HepG2 (cell line): Measurements from ENCODE around the gene LYZL6. TPM values are rescaled to one million over a fixed set of nuclear protein-coding genes. Genes with fewer than 3 reads are reported as not detected.

Source experiments
- ATAC-seq: fragments of 200-7000 bp; cut with Tn5 transposase; 3 replicates; pipeline ENCODE4 v1.9.1; 2020; ENCODE audit warnings: mild to moderate bottlenecking, moderate library complexity
- BruUV-seq: library from RNA; stranded (reverse); fragments of 400-500 nt; replicated peaks from 2 replicates; lab custom pipeline; 2021; lab: Mats Ljungman, UMichigan
- CTCF ChIA-PET: fragments of 300-600 bp; formaldehyde crosslinking; extraction: SDS; loops from one replicate; lab custom pipeline; 2021; ENCODE audit warnings: low total read pairs, inconsistent platforms, low intra/inter-chr PET ratio; lab: Yijun Ruan, JAX
- POLR2A ChIA-PET: fragments of 350-600 bp; sonication (Branson Sonifier 250); formaldehyde crosslinking; loops from one replicate; lab custom pipeline; 2020; ENCODE audit warnings: antibody characterized with exemption, inconsistent platforms; lab: Yijun Ruan, JAX
- DNase-seq: peaks from one replicate; pipeline ENCODE4 v3.0.0-alpha.2; 2015; ENCODE audit warnings: low spot score
- FAIRE-seq: peaks from 3 replicates; lab custom pipeline; 2011; peaks lifted over from hg19 to GRCh38; lab: Jason Lieb, UNC
- H2AFZ ChIP-seq: one replicate; pipeline ENCODE4 v1.6.1; 2011; ENCODE audit warnings: low read length, inconsistent platforms
- H3K27ac ChIP-seq: fragments of 300-600 bp; 3 replicates; pipeline ENCODE4 v1.8.0; 2011; ENCODE audit warnings: mixed run types, mild to moderate bottlenecking, mixed read lengths, low read length, inconsistent platforms; ENCODE audit not compliant: insufficient read depth; ENCODE audit errors: extremely low read length
- H3K27me3 ChIP-seq, 2 experiments: fragments of 200-600 bp in 1 of 2; 2 replicates in 1 of 2; 3 replicates in 1 of 2; pipeline versions ENCODE4 v1.6.0 to v1.8.0; 2011; ENCODE audit warnings: low read length in 2 of 2, mild to moderate bottlenecking in 2 of 2, moderate library complexity in 2 of 2, inconsistent platforms in 1 of 2; ENCODE audit not compliant: insufficient read depth in 2 of 2, control insufficient read depth in 1 of 2
- H3K36me3 ChIP-seq, 2 experiments: fragments of 200-600 bp in 1 of 2; replicated peaks in 1 of 2; 2 replicates in 1 of 2; 3 replicates in 1 of 2; pipeline versions ENCODE4 v1.5.1 to v1.8.0; 2011; ENCODE audit warnings: low read length in 2 of 2, inconsistent platforms in 1 of 2; ENCODE audit not compliant: insufficient read depth in 2 of 2, control insufficient read depth in 1 of 2
- H3K4me1 ChIP-seq: 2 replicates; pipeline ENCODE4 v1.5.1; 2012; ENCODE audit warnings: low read length, inconsistent platforms; ENCODE audit not compliant: insufficient read depth
- H3K4me2 ChIP-seq: 2 replicates; pipeline ENCODE4 v1.6.0; 2011; ENCODE audit warnings: low read depth, low read length, inconsistent platforms
- H3K4me3 ChIP-seq, 3 experiments: fragments of 200-600 bp in 1 of 3; sonication (generic), shearing (Covaris generic) in 1 of 3; replicated peaks in 1 of 3; 2 replicates each; pipeline ENCODE4 v1.5.1; 2011 to 2016; ENCODE audit warnings: low read length in 3 of 3, inconsistent platforms in 2 of 3, low read depth in 2 of 3, mild to moderate bottlenecking in 2 of 3, control low read depth in 1 of 3, mixed read lengths in 1 of 3; ENCODE audit not compliant: insufficient read depth in 1 of 3
- H3K79me2 ChIP-seq: one replicate; pipeline ENCODE4 v1.6.1; 2011; ENCODE audit warnings: low read length, inconsistent platforms; ENCODE audit not compliant: insufficient read depth
- H3K9ac ChIP-seq: 2 replicates; pipeline ENCODE4 v1.6.0; 2011; ENCODE audit warnings: mild to moderate bottlenecking, low read depth, low read length, inconsistent platforms; ENCODE audit not compliant: insufficient read depth
- H3K9me3 ChIP-seq: 2 replicates; pipeline ENCODE4 v1.5.1; 2012; ENCODE audit warnings: mild to moderate bottlenecking, low read length
- H4K20me1 ChIP-seq: 2 replicates; pipeline ENCODE4 v1.6.0; 2011; ENCODE audit warnings: inconsistent platforms, mild to moderate bottlenecking, low read length, moderate library complexity; ENCODE audit not compliant: insufficient read depth
- EEA1 ChIP-seq: sonication (generic); formaldehyde crosslinking; IDR thresholded peaks from 2 replicates; pipeline ENCODE4 v1.5.1; 2020; ENCODE audit warnings: mild to moderate bottlenecking, missing genetic modification reagents, borderline replicate concordance
- FOSL1 ChIP-seq: sonication (generic); formaldehyde crosslinking; IDR thresholded peaks from 2 replicates; pipeline ENCODE4 v1.9.0; 2021; ENCODE audit warnings: missing genetic modification reagents, borderline replicate concordance
- KDM2A ChIP-seq: sonication (generic); formaldehyde crosslinking; IDR thresholded peaks from 2 replicates; pipeline ENCODE4 v1.4.0; 2020; ENCODE audit warnings: low read depth, missing genetic modification reagents, borderline replicate concordance
- RARA ChIP-seq: IDR thresholded peaks from 2 replicates; pipeline ENCODE4 v1.6.1; 2016; ENCODE audit warnings: missing genetic modification reagents, missing compliant biosample characterization
- SKI ChIP-seq: fragments of 450-650 bp; IDR thresholded peaks from one replicate; pipeline ENCODE4 v1.6.1; 2018; ENCODE audit warnings: mild to moderate bottlenecking; ENCODE audit not compliant: partially characterized antibody
- TCF7L2 ChIP-seq: IDR thresholded peaks from 2 replicates; pipeline ENCODE4 v1.6.1; 2011; ENCODE audit warnings: mild to moderate bottlenecking, low read depth, low read length, moderate library complexity
- ZKSCAN5 ChIP-seq: sonication (generic); formaldehyde crosslinking; IDR thresholded peaks from 2 replicates; pipeline ENCODE4 v1.5.1; 2020; ENCODE audit warnings: mild to moderate bottlenecking, missing genetic modification reagents
- ZNF510 ChIP-seq: sonication (generic); formaldehyde crosslinking; IDR thresholded peaks from 2 replicates; pipeline ENCODE4 v1.4.0; 2020; ENCODE audit warnings: low read depth, mild to moderate bottlenecking, missing genetic modification reagents
- WGBS: methylation state at CpG from one replicate; pipeline ENCODE4 v1.1.6; 2017; ENCODE audit warnings: low lambda C conversion rate; 5-methylcytosine and 5-hydroxymethylcytosine counted together
- in situ Hi-C: cut with HindIII; loops from 2 replicates; pipeline ENCODE4 v1.10.0; 2017; ENCODE audit warnings: low pct_unique_long_range_greater_than_20kb; ENCODE audit not compliant: extremely low pct_ligation_motif_present
- intact Hi-C: fragments of 100-400 bp; cut with micrococcal nuclease; formaldehyde crosslinking; loops from one replicate; pipeline ENCODE4 v1.10.0; 2022; ENCODE audit not compliant: unreplicated experiment
- polyA plus RNA-seq, 8 experiments: library from polyadenylated mRNA; depleted of rRNA in 3 of 8; stranded (reverse) in 7 of 8; unstranded in 1 of 8; fragments of >200 nt; fragmentation: Illumina TruSeq in 4 of 8; extraction: Trizol in 4 of 8; gene quantifications; 2 replicates each; pipeline versions ENCODE4 v1.2.1 to v1.2.3, GENCODE V29; 2011 to 2016; ENCODE audit warnings: low read depth in 4 of 8, missing spikeins in 1 of 8, mixed read lengths in 1 of 8; ENCODE audit not compliant: insufficient read depth in 1 of 8
- total RNA-seq, 5 experiments: library from RNA; depleted of rRNA; stranded (reverse); fragments of >200 nt; fragmentation: Illumina TruSeq; extraction: Trizol; gene quantifications; 2 replicates each; pipeline ENCODE4 v1.2.3, GENCODE V29; 2016; ENCODE audit warnings: low read depth in 1 of 5
- TF ChIP-seq, protein P1 (sequence below): sonication (generic); formaldehyde crosslinking; IDR thresholded peaks from 2 replicates; pipeline ENCODE4 v1.4.0; 2020; ENCODE audit warnings: low read depth, mild to moderate bottlenecking, missing genetic modification reagents
- TF ChIP-seq, protein P2 (sequence below): sonication (generic); formaldehyde crosslinking; conservative IDR thresholded peaks from 2 replicates; pipeline ENCODE4 v1.8.0; 2022; ENCODE audit warnings: missing genetic modification reagents

The LYZL6 gene
- total and polyA plus RNA-seq, 2 of the 13 experiments (the other 11 are each of a cell fraction or from before 2014, with no cell fraction given), result not detected

DNA sequence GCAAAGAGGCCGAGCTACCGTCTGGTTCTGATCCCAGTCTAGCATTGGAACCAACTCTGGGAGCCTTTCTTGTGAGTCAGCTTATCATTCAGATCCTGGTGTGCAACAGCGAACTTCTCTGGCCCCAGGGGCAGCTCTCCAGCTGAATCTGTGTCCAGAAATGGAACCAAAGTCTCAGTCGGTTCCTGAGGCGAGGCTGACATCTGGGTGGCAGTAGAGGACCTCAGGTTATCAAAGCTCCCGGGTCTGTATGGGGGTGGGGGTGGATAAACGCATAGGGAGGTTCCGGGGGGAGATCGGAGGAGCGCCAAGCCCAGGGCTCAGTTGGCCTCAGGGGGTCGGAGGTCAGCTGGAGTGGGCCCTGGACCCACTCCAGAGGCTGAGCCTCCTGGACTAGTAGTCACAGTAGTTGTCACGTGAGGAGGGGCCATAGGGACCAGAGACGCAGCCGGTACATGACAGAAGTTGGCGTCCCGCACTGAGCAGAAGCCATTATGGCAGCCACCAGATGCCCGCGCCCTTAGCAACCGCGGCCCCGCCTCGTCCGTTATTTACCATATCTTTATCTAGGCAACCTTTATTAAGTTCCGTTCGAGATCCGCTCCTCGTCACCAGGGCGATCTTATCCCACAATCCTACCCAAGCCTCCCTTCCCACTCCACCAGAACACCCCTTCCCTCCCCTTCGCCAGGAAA is 25.8 kb downstream of the LYZL6 start:
- no peak overlapping the region for H3K27ac ChIP-seq
- no peaks in the 10 kb centered on the region for H3K27me3 ChIP-seq
- no peaks in the 10 kb centered on the region for H3K9me3 ChIP-seq
- no peak for TF ChIP-seq ZNF510
- TF ChIP-seq, protein P1, sequence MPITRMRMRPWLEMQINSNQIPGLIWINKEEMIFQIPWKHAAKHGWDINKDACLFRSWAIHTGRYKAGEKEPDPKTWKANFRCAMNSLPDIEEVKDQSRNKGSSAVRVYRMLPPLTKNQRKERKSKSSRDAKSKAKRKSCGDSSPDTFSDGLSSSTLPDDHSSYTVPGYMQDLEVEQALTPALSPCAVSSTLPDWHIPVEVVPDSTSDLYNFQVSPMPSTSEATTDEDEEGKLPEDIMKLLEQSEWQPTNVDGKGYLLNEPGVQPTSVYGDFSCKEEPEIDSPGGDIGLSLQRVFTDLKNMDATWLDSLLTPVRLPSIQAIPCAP (CRISPR knock-in tag), result no peak
- TF ChIP-seq EEA1 (CRISPR knock-in tag), result no peak
- no peak for TF ChIP-seq ZKSCAN5 (CRISPR knock-in tag)
- no peak for TF ChIP-seq KDM2A (CRISPR knock-in tag)
- DNase-seq (no peak), FAIRE-seq (no peak), ATAC-seq (no peak)
- H3K79me2 ChIP-seq, result no peaks in the 10 kb centered on the region
- BruUV-seq, result no TSS peak
- 68% methylated on average over 25 of the region's 29 CpGs for WGBS
- no peak overlapping the region for H3K4me2 ChIP-seq
- H4K20me1 ChIP-seq, result no peaks in the 10 kb centered on the region
- CTCF ChIA-PET, result no interaction called here
- in situ Hi-C loops, result no loop called here
- no peak overlapping the region for H2AFZ ChIP-seq
- H3K4me1 ChIP-seq, result peaks cover 29% of the 10 kb centered on the region
- no peak overlapping the region for H3K9ac ChIP-seq
- POLR2A ChIA-PET, result no interaction called here
- H3K36me3 ChIP-seq, result no peaks in the 10 kb centered on the region
- H3K4me3 ChIP-seq, result no peak overlapping the region
- intact Hi-C loops, result no loop called here

DNA sequence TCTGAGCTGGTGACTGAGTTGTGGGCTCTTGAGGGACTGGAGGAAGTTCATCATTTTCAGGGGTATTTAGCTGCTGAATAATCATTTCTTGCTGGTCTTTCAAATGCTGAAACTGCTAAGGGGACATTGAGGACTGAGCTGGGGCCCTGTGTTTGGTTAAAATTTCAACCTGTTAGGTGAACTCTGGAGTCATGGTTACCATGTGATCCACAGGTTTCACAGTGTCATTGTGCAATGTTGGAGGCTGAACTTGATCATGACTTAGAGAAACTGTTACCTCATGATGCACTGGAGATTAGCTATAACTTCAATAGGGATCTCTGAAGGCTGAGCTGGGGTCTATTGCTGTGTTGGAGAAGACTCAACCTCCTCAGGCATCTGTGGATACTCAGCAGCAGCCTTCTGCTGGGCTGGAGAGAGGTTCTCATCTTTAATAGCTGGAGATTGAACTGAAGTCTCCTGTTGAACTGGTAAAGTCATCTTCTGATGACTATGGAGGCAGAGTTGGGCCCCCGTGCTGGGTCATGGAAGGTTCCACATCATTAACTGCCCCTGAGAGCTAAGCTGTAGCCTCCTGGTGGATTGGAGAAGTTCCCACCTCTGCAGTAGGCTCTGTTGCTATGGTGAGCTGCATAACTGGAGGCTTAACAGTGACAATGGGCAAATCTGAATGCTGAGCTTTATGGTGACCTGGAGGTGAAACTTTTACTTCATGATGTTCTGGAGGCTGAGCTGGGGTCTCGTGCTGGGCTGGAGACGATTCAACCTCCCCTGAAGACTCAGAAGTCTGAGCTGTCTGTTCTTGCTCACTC is 28.2 kb downstream of the LYZL6 start:
- DNase-seq (no peak), ATAC-seq (peak; percentile 31; the same call in 1 of the 3 replicates), FAIRE-seq (no peak)
- POLR2A ChIA-PET, result no interaction called here
- H3K36me3 ChIP-seq, result no peaks in the 10 kb centered on the region
- in situ Hi-C loops, result no loop called here
- no peak overlapping the region for H2AFZ ChIP-seq
- no peak overlapping the region for H3K4me3 ChIP-seq
- WGBS, result no CpG with 5 or more reads among the region's 3 CpGs
- BruUV-seq, result no TSS peak
- H3K9ac ChIP-seq, result no peak overlapping the region
- H3K27me3 ChIP-seq, result no peaks in the 10 kb centered on the region
- CTCF ChIA-PET, result no interaction called here
- no peak overlapping the region for H3K27ac ChIP-seq
- H3K4me2 ChIP-seq, result no peak overlapping the region
- intact Hi-C loops, result no loop called here
- no peaks in the 10 kb centered on the region for H4K20me1 ChIP-seq
- peaks cover 30% of the 10 kb centered on the region for H3K4me1 ChIP-seq
- no peaks in the 10 kb centered on the region for H3K9me3 ChIP-seq
- no peaks in the 10 kb centered on the region for H3K79me2 ChIP-seq
- TF ChIP-seq RARA (CRISPR knock-in tag) (peak; percentile 90), TCF7L2 (no peak), FOSL1 (CRISPR knock-in tag) (no peak), SKI (peak; percentile 89)
- TF ChIP-seq, protein P2, sequence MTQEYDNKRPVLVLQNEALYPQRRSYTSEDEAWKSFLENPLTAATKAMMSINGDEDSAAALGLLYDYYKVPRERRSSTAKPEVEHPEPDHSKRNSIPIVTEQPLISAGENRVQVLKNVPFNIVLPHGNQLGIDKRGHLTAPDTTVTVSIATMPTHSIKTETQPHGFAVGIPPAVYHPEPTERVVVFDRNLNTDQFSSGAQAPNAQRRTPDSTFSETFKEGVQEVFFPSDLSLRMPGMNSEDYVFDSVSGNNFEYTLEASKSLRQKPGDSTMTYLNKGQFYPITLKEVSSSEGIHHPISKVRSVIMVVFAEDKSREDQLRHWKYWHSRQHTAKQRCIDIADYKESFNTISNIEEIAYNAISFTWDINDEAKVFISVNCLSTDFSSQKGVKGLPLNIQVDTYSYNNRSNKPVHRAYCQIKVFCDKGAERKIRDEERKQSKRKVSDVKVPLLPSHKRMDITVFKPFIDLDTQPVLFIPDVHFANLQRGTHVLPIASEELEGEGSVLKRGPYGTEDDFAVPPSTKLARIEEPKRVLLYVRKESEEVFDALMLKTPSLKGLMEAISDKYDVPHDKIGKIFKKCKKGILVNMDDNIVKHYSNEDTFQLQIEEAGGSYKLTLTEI (CRISPR knock-in tag), result no peak
